ENCODE data around the gene THOC2.

Gene THOC2

DNA sequence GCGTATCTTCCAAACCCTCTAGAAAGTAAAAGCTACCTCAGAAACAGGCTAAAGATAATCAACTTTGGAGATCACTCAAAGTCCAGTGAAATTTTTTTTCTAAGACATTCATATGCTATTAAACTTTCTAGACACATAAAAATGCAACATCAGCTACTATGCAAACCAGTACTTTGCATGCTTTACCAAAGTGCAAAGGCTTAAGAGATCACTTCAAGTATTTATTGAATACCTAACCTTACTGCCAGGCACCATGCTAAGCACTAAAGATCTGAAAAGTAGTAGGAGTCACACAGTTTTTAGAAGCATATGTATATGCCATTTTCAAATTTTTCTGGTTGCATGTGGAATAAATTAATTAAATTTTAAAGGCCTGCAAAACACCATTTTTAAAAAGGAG lies 115.8 kb downstream of the THOC2 start:
- Histone ChIP-seq H3K9me3 (ENCODE audit: control insufficient read depth, insufficient read depth, low read length) (no peaks in the 10 kb centered on the region), H3K4me1 (ENCODE audit: control insufficient read depth, insufficient read depth, low read length) (no peaks in the 10 kb centered on the region), H3K27me3 (ENCODE audit: control insufficient read depth, insufficient read depth, low read length) (no peaks in the 10 kb centered on the region), H3K27ac (ENCODE audit: low read length) (no peak overlapping the region), H3K4me3 (ENCODE audit: low read length) (no peak overlapping the region), H3K36me3 (ENCODE audit: control insufficient read depth, insufficient read depth, low read length) (no peaks in the 10 kb centered on the region)
- WGBS (ENCODE audit: insufficient coverage, insufficient read length): no CpG with 5 or more reads among the region's 1 CpG
- no peak for DNase-seq (ENCODE audit: low read depth, low spot score)

GRCh38 chrX:123610915-123611314 lies 121.9 kb downstream of the THOC2 start:
- H3K4me3 ChIP-seq (ENCODE audit: low read length): no peak overlapping the region
- H3K9me3 ChIP-seq (ENCODE audit: control insufficient read depth, insufficient read depth, low read length): no peaks in the 10 kb centered on the region
- DNase-seq (ENCODE audit: low read depth, low spot score): no peak
- WGBS (ENCODE audit: insufficient coverage, insufficient read length): no CpG with 5 or more reads among the region's 2 CpGs
- H3K27ac ChIP-seq (ENCODE audit: low read length): no peak overlapping the region
- no peaks in the 10 kb centered on the region for H3K36me3 ChIP-seq (ENCODE audit: control insufficient read depth, insufficient read depth, low read length)
- no peaks in the 10 kb centered on the region for H3K27me3 ChIP-seq (ENCODE audit: control insufficient read depth, insufficient read depth, low read length)
- no peaks in the 10 kb centered on the region for H3K4me1 ChIP-seq (ENCODE audit: control insufficient read depth, insufficient read depth, low read length)

- H3K27ac ChIP-seq (ENCODE audit: low read length): no peak overlapping the region
- H3K9me3 ChIP-seq (ENCODE audit: control insufficient read depth, insufficient read depth, low read length): no peaks in the 10 kb centered on the region
- no peak overlapping the region for H3K4me3 ChIP-seq (ENCODE audit: low read length)
- no peaks in the 10 kb centered on the region for H3K36me3 ChIP-seq (ENCODE audit: control insufficient read depth, insufficient read depth, low read length)
- WGBS (ENCODE audit: insufficient coverage, insufficient read length): no CpG with 5 or more reads among the region's 6 CpGs
- no peaks in the 10 kb centered on the region for H3K27me3 ChIP-seq (ENCODE audit: control insufficient read depth, insufficient read depth, low read length)
- no peaks in the 10 kb centered on the region for H3K4me1 ChIP-seq (ENCODE audit: control insufficient read depth, insufficient read depth, low read length)
- DNase-seq (ENCODE audit: low read depth, low spot score): no peak
These were observed 125.0 kb downstream of the THOC2 start for GRCh38 chrX:123607806-123608205.

- H3K27me3 ChIP-seq (ENCODE audit: control insufficient read depth, insufficient read depth, low read length): no peaks in the 10 kb centered on the region
- no peaks in the 10 kb centered on the region for H3K4me1 ChIP-seq (ENCODE audit: control insufficient read depth, insufficient read depth, low read length)
- no CpG with 5 or more reads among the region's 1 CpG for WGBS (ENCODE audit: insufficient coverage, insufficient read length)
- no peaks in the 10 kb centered on the region for H3K9me3 ChIP-seq (ENCODE audit: control insufficient read depth, insufficient read depth, low read length)
- DNase-seq (ENCODE audit: low read depth, low spot score): no peak
- H3K36me3 ChIP-seq (ENCODE audit: control insufficient read depth, insufficient read depth, low read length): no peaks in the 10 kb centered on the region
- H3K27ac ChIP-seq (ENCODE audit: low read length): no peak overlapping the region
- H3K4me3 ChIP-seq (ENCODE audit: low read length): no peak overlapping the region
These were observed 125.6 kb downstream of the THOC2 start for GRCh38 chrX:123607270-123607669.

DNA sequence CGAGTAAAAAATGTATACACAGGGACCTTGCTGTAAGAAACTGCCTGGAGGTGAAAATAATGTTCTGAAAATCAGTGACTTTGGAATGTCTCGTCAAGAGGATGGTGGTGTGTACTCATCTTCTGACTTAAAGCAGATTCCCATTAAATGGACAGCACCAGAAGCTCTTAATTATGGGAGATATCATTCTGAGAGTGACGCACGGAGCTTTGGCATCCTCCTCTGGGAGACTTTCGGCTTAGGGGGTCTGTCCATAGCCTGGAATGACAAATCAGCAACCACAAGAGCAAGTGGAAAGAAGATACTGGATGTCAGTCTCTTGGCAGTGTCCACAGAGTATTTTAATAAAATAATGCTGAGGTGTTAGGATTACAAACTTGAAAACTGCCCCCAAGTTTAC lies 129.4 kb downstream of the THOC2 start:
- H3K4me1 ChIP-seq (ENCODE audit: control insufficient read depth, insufficient read depth, low read length): no peaks in the 10 kb centered on the region
- H3K27ac ChIP-seq (ENCODE audit: low read length): no peak overlapping the region
- no peaks in the 10 kb centered on the region for H3K27me3 ChIP-seq (ENCODE audit: control insufficient read depth, insufficient read depth, low read length)
- WGBS (ENCODE audit: insufficient coverage, insufficient read length): no CpG with 5 or more reads among the region's 5 CpGs
- no peak overlapping the region for H3K4me3 ChIP-seq (ENCODE audit: low read length)
- H3K9me3 ChIP-seq (ENCODE audit: control insufficient read depth, insufficient read depth, low read length): no peaks in the 10 kb centered on the region
- H3K36me3 ChIP-seq (ENCODE audit: control insufficient read depth, insufficient read depth, low read length): no peaks in the 10 kb centered on the region
- no peak for DNase-seq (ENCODE audit: low read depth, low spot score)

GRCh38 chrX:123601437-123601836 lies 131.4 kb downstream of the THOC2 start:
- DNase-seq (ENCODE audit: low read depth, low spot score): no peak
- Histone ChIP-seq H3K4me3 (ENCODE audit: low read length) (no peak overlapping the region), H3K9me3 (ENCODE audit: control insufficient read depth, insufficient read depth, low read length) (no peaks in the 10 kb centered on the region), H3K27ac (ENCODE audit: low read length) (no peak overlapping the region), H3K36me3 (ENCODE audit: control insufficient read depth, insufficient read depth, low read length) (no peaks in the 10 kb centered on the region), H3K27me3 (ENCODE audit: control insufficient read depth, insufficient read depth, low read length) (no peaks in the 10 kb centered on the region), H3K4me1 (ENCODE audit: control insufficient read depth, insufficient read depth, low read length) (no peaks in the 10 kb centered on the region)
- no CpG with 5 or more reads among the region's 3 CpGs for WGBS (ENCODE audit: insufficient coverage, insufficient read length)

- no peaks in the 10 kb centered on the region for H3K4me1 ChIP-seq (ENCODE audit: control insufficient read depth, insufficient read depth, low read length)
- no peak overlapping the region for H3K27ac ChIP-seq (ENCODE audit: low read length)
- no peaks in the 10 kb centered on the region for H3K9me3 ChIP-seq (ENCODE audit: control insufficient read depth, insufficient read depth, low read length)
- no CpG with 5 or more reads among the region's 2 CpGs for WGBS (ENCODE audit: insufficient coverage, insufficient read length)
- H3K36me3 ChIP-seq (ENCODE audit: control insufficient read depth, insufficient read depth, low read length): no peaks in the 10 kb centered on the region
- H3K4me3 ChIP-seq (ENCODE audit: low read length): no peak overlapping the region
- H3K27me3 ChIP-seq (ENCODE audit: control insufficient read depth, insufficient read depth, low read length): no peaks in the 10 kb centered on the region
- DNase-seq (ENCODE audit: low read depth, low spot score): no peak
These were observed 132.7 kb downstream of the THOC2 start for GRCh38 chrX:123600181-123600580.

GRCh38 chrX:123590842-123591486 lies 141.9 kb downstream of the THOC2 start:
- DNase-seq (ENCODE audit: low read depth, low spot score): no peak
- Histone ChIP-seq H3K36me3 (ENCODE audit: control insufficient read depth, insufficient read depth, low read length) (no peaks in the 10 kb centered on the region), H3K4me3 (ENCODE audit: low read length) (no peak overlapping the region), H3K4me1 (ENCODE audit: control insufficient read depth, insufficient read depth, low read length) (no peaks in the 10 kb centered on the region), H3K9me3 (ENCODE audit: control insufficient read depth, insufficient read depth, low read length) (no peaks in the 10 kb centered on the region), H3K27ac (ENCODE audit: low read length) (no peak overlapping the region), H3K27me3 (ENCODE audit: control insufficient read depth, insufficient read depth, low read length) (no peaks in the 10 kb centered on the region)
- WGBS (ENCODE audit: insufficient coverage, insufficient read length): no CpG with 5 or more reads among the region's 6 CpGs

- H3K4me3 ChIP-seq (ENCODE audit: low read length): no peak overlapping the region
- WGBS (ENCODE audit: insufficient coverage, insufficient read length): no CpG with 5 or more reads among the region's 3 CpGs
- H3K27me3 ChIP-seq (ENCODE audit: control insufficient read depth, insufficient read depth, low read length): no peaks in the 10 kb centered on the region
- no peak overlapping the region for H3K27ac ChIP-seq (ENCODE audit: low read length)
- H3K9me3 ChIP-seq (ENCODE audit: control insufficient read depth, insufficient read depth, low read length): no peaks in the 10 kb centered on the region
- no peak for DNase-seq (ENCODE audit: low read depth, low spot score)
- no peaks in the 10 kb centered on the region for H3K36me3 ChIP-seq (ENCODE audit: control insufficient read depth, insufficient read depth, low read length)
- H3K4me1 ChIP-seq (ENCODE audit: control insufficient read depth, insufficient read depth, low read length): no peaks in the 10 kb centered on the region
These were observed 144.1 kb downstream of the THOC2 start for GRCh38 chrX:123588723-123589122.

DNA sequence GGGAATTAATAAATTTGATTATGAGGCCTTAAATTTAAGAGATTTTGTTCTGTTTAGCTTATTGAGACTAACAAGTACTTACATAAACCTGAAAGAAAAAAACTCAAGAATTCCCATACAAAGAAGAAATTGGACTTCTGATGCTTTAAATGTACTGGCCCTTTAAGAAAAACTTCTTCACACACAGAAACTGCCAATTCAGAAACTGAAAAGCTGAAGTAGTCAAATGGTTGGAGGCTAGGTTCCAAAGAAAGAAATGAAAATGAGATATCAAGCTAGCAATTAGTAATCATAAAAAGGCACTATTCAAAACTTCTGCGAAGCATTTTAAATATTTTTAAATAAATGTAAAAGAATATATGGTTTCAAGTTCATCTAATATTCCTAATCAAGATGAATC lies 151.3 kb downstream of the THOC2 start:
- no peaks in the 10 kb centered on the region for H3K4me1 ChIP-seq (ENCODE audit: control insufficient read depth, insufficient read depth, low read length)
- no peak for DNase-seq (ENCODE audit: low read depth, low spot score)
- H3K27me3 ChIP-seq (ENCODE audit: control insufficient read depth, insufficient read depth, low read length): no peaks in the 10 kb centered on the region
- H3K27ac ChIP-seq (ENCODE audit: low read length): no peak overlapping the region
- H3K4me3 ChIP-seq (ENCODE audit: low read length): no peak overlapping the region
- no peaks in the 10 kb centered on the region for H3K9me3 ChIP-seq (ENCODE audit: control insufficient read depth, insufficient read depth, low read length)
- WGBS (ENCODE audit: insufficient coverage, insufficient read length): no CpG with 5 or more reads among the region's 1 CpG
- no peaks in the 10 kb centered on the region for H3K36me3 ChIP-seq (ENCODE audit: control insufficient read depth, insufficient read depth, low read length)

GRCh38 chrX:123580792-123581191 lies 152.1 kb downstream of the THOC2 start:
- no peaks in the 10 kb centered on the region for H3K9me3 ChIP-seq (ENCODE audit: control insufficient read depth, insufficient read depth, low read length)
- no CpG with 5 or more reads among the region's 1 CpG for WGBS (ENCODE audit: insufficient coverage, insufficient read length)
- H3K4me1 ChIP-seq (ENCODE audit: control insufficient read depth, insufficient read depth, low read length): no peaks in the 10 kb centered on the region
- no peak overlapping the region for H3K4me3 ChIP-seq (ENCODE audit: low read length)
- H3K36me3 ChIP-seq (ENCODE audit: control insufficient read depth, insufficient read depth, low read length): no peaks in the 10 kb centered on the region
- no peak overlapping the region for H3K27ac ChIP-seq (ENCODE audit: low read length)
- H3K27me3 ChIP-seq (ENCODE audit: control insufficient read depth, insufficient read depth, low read length): no peaks in the 10 kb centered on the region
- DNase-seq (ENCODE audit: low read depth, low spot score): no peak

All from iPS DF 6.9 (cell line).